ENCODE measurements around the gene PTF1A. TPM values are rescaled to one million over a fixed set of nuclear protein-coding genes. Genes with fewer than 3 reads are reported as not detected.

Gene PTF1A
- total RNA-seq, 1 experiment from 2014 or later, result not detected

DNA sequence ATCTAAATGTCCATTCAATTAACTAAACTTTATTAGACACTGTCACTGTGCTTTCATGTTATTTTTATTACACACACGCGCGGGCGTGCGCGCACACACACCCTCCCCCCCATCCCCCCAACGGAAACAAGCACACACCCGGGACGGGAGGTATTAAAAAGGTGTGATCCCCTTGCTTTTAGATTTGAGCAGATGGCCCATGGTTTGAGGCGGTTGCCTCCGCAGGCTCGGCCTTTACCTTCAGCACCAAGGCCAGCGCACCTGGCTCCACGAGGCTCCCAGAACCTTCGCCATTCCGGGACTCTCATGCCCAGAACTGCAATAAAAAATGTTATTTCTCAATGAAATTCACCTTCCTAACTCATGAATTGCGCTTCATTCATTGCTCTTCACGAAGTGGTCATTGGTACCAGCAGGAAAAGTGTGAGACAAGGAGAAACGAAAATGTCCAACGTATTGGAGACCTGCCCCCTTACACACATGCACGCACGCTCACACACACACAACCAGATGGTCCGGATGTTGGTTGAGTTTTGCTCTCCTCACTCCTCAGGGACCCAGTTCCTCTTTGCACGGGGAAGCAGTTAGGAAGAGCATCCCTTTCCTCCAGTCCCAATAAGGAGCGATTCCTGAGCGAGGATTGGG lies 20.8 kb upstream of the PTF1A start (continued):
- TF ChIP-seq, protein P1, sequence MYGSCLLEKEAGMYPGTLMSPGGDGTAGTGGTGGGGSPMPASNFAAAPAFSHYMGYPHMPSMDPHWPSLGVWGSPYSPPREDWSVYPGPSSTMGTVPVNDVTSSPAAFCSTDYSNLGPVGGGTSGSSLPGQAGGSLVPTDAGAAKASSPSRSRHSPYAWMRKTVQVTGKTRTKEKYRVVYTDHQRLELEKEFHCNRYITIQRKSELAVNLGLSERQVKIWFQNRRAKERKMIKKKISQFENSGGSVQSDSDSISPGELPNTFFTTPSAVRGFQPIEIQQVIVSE (CRISPR knock-in tag; IDR thresholded peaks at IDR 0.05; ENCODE audit: borderline replicate concordance), result no peak
- TF ChIP-seq NFYB (CRISPR knock-in tag; conservative IDR thresholded peaks at IDR 0.05; ENCODE audit: low read depth) (0 out of 2 replicates have a peak, but pooled peaks have one; percentile 25), ZNF423 (CRISPR knock-in tag; IDR thresholded peaks at IDR 0.05) (no peak), NFATC4 (CRISPR knock-in tag; IDR thresholded peaks at IDR 0.05) (no peak), PRRX2 (CRISPR knock-in tag; IDR thresholded peaks at IDR 0.05) (no peak), ZBTB43 (CRISPR knock-in tag; IDR thresholded peaks at IDR 0.05) (0 out of 2 replicates have a peak, but pooled peaks have one; percentile 33), MLX (CRISPR knock-in tag; IDR thresholded peaks at IDR 0.05) (no peak), HMGA2 (CRISPR knock-in tag; IDR thresholded peaks at IDR 0.05) (no peak), FOXP4 (CRISPR knock-in tag; IDR thresholded peaks at IDR 0.05) (peak; percentile 76), ETV6 (CRISPR knock-in tag; IDR thresholded peaks at IDR 0.05) (no peak), JUN (CRISPR knock-in tag; IDR thresholded peaks at IDR 0.05) (peak; percentile 42; the same call in 1 of the 2 replicates), SP1 (CRISPR knock-in tag; conservative IDR thresholded peaks at IDR 0.05) (no peak; the same call in 1 of the 2 replicates), STAT6 (CRISPR knock-in tag; conservative IDR thresholded peaks at IDR 0.05; ENCODE audit: low read depth) (no peak), ZNF396 (CRISPR knock-in tag; IDR thresholded peaks at IDR 0.05; ENCODE audit: borderline replicate concordance) (no peak), NR1H2 (CRISPR knock-in tag; IDR thresholded peaks at IDR 0.05) (no peak), ZNF138 (CRISPR knock-in tag; conservative IDR thresholded peaks at IDR 0.05) (no peak)
- TF ChIP-seq, protein P2, sequence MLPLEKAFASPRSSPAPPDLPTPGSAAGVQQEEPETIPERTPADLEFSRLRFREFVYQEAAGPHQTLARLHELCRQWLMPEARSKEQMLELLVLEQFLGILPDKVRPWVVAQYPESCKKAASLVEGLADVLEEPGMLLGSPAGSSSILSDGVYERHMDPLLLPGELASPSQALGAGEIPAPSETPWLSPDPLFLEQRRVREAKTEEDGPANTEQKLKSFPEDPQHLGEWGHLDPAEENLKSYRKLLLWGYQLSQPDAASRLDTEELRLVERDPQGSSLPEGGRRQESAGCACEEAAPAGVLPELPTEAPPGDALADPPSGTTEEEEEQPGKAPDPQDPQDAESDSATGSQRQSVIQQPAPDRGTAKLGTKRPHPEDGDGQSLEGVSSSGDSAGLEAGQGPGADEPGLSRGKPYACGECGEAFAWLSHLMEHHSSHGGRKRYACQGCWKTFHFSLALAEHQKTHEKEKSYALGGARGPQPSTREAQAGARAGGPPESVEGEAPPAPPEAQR (CRISPR knock-in tag; IDR thresholded peaks at IDR 0.05), result no peak
- TF ChIP-seq, protein P3, sequence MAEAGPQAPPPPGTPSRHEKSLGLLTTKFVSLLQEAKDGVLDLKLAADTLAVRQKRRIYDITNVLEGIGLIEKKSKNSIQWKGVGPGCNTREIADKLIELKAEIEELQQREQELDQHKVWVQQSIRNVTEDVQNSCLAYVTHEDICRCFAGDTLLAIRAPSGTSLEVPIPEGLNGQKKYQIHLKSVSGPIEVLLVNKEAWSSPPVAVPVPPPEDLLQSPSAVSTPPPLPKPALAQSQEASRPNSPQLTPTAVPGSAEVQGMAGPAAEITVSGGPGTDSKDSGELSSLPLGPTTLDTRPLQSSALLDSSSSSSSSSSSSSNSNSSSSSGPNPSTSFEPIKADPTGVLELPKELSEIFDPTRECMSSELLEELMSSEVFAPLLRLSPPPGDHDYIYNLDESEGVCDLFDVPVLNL (CRISPR knock-in tag; IDR thresholded peaks at IDR 0.05; ENCODE audit: borderline replicate concordance, low read depth), result no peak
- TF ChIP-seq, protein P4, sequence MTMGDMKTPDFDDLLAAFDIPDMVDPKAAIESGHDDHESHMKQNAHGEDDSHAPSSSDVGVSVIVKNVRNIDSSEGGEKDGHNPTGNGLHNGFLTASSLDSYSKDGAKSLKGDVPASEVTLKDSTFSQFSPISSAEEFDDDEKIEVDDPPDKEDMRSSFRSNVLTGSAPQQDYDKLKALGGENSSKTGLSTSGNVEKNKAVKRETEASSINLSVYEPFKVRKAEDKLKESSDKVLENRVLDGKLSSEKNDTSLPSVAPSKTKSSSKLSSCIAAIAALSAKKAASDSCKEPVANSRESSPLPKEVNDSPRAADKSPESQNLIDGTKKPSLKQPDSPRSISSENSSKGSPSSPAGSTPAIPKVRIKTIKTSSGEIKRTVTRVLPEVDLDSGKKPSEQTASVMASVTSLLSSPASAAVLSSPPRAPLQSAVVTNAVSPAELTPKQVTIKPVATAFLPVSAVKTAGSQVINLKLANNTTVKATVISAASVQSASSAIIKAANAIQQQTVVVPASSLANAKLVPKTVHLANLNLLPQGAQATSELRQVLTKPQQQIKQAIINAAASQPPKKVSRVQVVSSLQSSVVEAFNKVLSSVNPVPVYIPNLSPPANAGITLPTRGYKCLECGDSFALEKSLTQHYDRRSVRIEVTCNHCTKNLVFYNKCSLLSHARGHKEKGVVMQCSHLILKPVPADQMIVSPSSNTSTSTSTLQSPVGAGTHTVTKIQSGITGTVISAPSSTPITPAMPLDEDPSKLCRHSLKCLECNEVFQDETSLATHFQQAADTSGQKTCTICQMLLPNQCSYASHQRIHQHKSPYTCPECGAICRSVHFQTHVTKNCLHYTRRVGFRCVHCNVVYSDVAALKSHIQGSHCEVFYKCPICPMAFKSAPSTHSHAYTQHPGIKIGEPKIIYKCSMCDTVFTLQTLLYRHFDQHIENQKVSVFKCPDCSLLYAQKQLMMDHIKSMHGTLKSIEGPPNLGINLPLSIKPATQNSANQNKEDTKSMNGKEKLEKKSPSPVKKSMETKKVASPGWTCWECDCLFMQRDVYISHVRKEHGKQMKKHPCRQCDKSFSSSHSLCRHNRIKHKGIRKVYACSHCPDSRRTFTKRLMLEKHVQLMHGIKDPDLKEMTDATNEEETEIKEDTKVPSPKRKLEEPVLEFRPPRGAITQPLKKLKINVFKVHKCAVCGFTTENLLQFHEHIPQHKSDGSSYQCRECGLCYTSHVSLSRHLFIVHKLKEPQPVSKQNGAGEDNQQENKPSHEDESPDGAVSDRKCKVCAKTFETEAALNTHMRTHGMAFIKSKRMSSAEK (CRISPR knock-in tag; IDR thresholded peaks at IDR 0.05; ENCODE audit: borderline replicate concordance), result no peak
- TF ChIP-seq, protein P5, sequence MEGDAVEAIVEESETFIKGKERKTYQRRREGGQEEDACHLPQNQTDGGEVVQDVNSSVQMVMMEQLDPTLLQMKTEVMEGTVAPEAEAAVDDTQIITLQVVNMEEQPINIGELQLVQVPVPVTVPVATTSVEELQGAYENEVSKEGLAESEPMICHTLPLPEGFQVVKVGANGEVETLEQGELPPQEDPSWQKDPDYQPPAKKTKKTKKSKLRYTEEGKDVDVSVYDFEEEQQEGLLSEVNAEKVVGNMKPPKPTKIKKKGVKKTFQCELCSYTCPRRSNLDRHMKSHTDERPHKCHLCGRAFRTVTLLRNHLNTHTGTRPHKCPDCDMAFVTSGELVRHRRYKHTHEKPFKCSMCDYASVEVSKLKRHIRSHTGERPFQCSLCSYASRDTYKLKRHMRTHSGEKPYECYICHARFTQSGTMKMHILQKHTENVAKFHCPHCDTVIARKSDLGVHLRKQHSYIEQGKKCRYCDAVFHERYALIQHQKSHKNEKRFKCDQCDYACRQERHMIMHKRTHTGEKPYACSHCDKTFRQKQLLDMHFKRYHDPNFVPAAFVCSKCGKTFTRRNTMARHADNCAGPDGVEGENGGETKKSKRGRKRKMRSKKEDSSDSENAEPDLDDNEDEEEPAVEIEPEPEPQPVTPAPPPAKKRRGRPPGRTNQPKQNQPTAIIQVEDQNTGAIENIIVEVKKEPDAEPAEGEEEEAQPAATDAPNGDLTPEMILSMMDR (IDR thresholded peaks at IDR 0.05), result no peak

Data from WTC11 (cell line).